GOT3 (cell line): ENCODE measurements around the gene PUM2.
A peak's percentile ranks its signal among the peaks of the same experiment; 100 is the strongest.
"Not testable (repeated sequence)": the region's sequence is repeated elsewhere in the genome, so short reads cannot be mapped to it uniquely, and the experiment has no call there.

Experiments
- DNase-seq: peaks from one replicate; lab custom pipeline; 2025; ENCODE audit warnings: mixed read lengths; lab: John Stamatoyannopoulos, UW

The PUM2 gene, protein sequence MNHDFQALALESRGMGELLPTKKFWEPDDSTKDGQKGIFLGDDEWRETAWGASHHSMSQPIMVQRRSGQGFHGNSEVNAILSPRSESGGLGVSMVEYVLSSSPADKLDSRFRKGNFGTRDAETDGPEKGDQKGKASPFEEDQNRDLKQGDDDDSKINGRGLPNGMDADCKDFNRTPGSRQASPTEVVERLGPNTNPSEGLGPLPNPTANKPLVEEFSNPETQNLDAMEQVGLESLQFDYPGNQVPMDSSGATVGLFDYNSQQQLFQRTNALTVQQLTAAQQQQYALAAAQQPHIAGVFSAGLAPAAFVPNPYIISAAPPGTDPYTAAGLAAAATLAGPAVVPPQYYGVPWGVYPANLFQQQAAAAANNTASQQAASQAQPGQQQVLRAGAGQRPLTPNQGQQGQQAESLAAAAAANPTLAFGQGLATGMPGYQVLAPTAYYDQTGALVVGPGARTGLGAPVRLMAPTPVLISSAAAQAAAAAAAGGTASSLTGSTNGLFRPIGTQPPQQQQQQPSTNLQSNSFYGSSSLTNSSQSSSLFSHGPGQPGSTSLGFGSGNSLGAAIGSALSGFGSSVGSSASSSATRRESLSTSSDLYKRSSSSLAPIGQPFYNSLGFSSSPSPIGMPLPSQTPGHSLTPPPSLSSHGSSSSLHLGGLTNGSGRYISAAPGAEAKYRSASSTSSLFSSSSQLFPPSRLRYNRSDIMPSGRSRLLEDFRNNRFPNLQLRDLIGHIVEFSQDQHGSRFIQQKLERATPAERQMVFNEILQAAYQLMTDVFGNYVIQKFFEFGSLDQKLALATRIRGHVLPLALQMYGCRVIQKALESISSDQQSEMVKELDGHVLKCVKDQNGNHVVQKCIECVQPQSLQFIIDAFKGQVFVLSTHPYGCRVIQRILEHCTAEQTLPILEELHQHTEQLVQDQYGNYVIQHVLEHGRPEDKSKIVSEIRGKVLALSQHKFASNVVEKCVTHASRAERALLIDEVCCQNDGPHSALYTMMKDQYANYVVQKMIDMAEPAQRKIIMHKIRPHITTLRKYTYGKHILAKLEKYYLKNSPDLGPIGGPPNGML

GRCh38 chr2:20350753-20351554, at the start of gene PUM2:
PUM2 (minus strand) TSS chr2:20350844; CDS start chr2:20327360, 23,484 bp downstream.
- peak; percentile 76 for DNase-seq

GRCh38 chr2:20400306-20400705, 49.7 kb upstream of the PUM2 start:
- DNase-seq = no peak

GRCh38 chr2:20398956-20399567, 48.4 kb upstream of the PUM2 start:
- DNase-seq = no peak

GRCh38 chr2:20397811-20398447, 47.3 kb upstream of the PUM2 start:
- DNase-seq = no peak

- DNase-seq = no peak
Measured at GRCh38 chr2:20396356-20397000, 45.8 kb upstream of the PUM2 start.

- no peak for DNase-seq
Measured at GRCh38 chr2:20393986-20394385, 43.3 kb upstream of the PUM2 start.

GRCh38 chr2:20391951-20392699, 41.5 kb upstream of the PUM2 start:
- DNase-seq = no peak

DNA sequence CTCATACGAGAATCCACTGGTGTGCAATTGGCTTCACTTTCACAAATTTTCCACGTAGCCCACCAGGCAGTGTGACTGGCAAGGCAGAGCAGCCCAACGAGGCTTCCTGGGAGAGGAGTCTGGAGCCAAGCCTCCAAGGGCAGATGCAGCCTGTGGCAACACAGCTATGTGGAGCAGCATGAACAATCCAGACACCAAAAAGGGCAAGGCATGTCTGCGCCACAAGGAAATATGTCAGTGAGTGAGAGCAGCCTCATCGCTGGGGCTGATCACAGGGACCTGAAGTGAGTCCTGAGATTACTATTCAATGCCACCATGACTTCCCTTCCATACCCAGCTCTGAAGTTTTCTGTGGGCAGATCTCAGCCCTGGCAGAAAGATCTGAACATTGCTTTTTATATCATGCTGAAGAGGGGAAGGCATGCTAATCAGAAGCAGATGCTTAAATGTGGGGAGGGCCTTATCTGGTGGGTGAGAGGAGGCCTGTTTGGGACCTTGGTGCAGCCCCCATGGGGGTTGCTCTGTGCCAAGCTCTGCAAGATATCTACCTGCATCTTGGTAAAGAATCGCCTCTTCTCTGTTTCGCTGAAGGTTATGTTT, 40.0 kb upstream of the PUM2 start:
- DNase-seq = no peak

- DNase-seq = no peak
Measured at GRCh38 chr2:20384953-20385352, 34.3 kb upstream of the PUM2 start.

- DNase-seq = no peak
Measured at GRCh38 chr2:20382965-20383810, 32.5 kb upstream of the PUM2 start.

- DNase-seq = no peak
Measured at GRCh38 chr2:20381457-20381856, 30.8 kb upstream of the PUM2 start.

DNA sequence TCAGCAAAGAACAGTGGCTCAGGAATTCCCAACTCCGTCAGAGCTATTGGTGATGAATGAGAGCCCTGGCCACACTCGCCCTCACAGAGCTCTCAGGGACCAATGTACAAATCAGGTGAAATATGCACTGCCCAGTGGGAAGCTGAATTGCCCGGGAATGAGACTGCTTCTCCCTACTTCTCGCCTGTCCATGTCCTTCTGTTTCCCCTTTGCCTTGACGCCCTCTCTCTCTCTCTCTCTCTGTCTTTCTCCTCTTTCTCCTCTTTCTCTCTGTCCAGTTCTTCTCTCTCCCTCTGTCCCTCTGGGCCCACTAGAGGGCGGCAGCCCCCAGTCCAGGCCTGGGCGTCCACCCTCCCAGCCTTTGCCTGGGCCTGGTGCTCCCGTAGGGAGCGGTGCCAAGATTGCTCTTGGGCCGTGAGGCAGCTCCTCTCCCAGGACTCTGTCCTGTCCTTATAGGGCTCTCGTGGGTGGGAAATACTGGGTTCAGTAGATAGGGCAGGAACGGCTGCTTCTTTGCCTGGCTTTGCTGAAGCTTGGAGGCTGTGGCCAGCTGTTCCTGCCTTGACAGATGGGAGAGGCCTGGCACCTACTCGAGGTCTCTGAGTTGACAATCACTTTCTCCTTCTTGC, 28.4 kb upstream of the PUM2 start:
- DNase-seq = peak; percentile 28

DNA sequence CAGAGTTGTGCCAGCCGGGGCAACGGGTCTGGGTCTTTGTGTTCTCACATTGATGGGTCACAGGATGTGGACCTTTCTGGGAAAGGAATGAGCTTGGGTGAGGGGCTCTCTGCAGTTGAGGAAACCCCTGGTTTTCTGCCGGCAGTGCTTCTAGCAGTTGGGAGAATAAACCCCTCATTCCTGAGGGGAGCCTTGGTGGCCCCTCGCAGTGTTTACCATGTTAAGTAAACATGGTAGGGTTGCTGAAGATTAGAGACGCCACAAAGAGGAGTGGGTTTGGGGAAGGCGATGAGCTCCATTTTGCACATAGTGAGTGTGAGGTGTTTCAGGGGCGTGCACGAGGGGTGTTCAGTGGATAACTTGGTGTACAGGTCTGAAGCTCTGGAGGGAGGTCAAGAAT, 27.7 kb upstream of the PUM2 start:
- no peak for DNase-seq

- no peak for DNase-seq
Measured at GRCh38 chr2:20377741-20378140, 27.1 kb upstream of the PUM2 start.

GRCh38 chr2:20374982-20375381, 24.3 kb upstream of the PUM2 start:
- DNase-seq = not testable (repeated sequence)

- no peak for DNase-seq
Measured at GRCh38 chr2:20372896-20373640, 22.4 kb upstream of the PUM2 start.
